ENCODE data around the gene TMEM163.

The TMEM163 gene

GRCh38 chr2:134540990-134541389 is 177.8 kb downstream of the TMEM163 start:
- H3K36me3 ChIP-seq (replicated peaks), result no peaks in the 10 kb centered on the region
- no peaks in the 10 kb centered on the region for H3K27me3 ChIP-seq (ENCODE audit: low read depth)
- H3K4me3 ChIP-seq, result no peak overlapping the region
- no peaks in the 10 kb centered on the region for H3K9me3 ChIP-seq
- in situ Hi-C loops (cut with MboI; ENCODE audit: low sequenced_read_pairs), result no loop called here
- DNase-seq (ENCODE audit: low spot score in 2 of 2), result peak in 1 of 2 experiments; percentile 46
- H3K4me1 ChIP-seq, result no peaks in the 10 kb centered on the region; the same call in 1 of the 2 replicates

GRCh38 chr2:134539981-134540380 is 178.8 kb downstream of the TMEM163 start:
- no peaks in the 10 kb centered on the region for H3K36me3 ChIP-seq (replicated peaks)
- no peak for DNase-seq (ENCODE audit: low spot score in 2 of 2)
- no peaks in the 10 kb centered on the region for H3K27me3 ChIP-seq (ENCODE audit: low read depth)
- H3K4me3 ChIP-seq, result no peak overlapping the region
- H3K9me3 ChIP-seq, result no peaks in the 10 kb centered on the region
- in situ Hi-C loops (cut with MboI; ENCODE audit: low sequenced_read_pairs), result no loop called here
- no peaks in the 10 kb centered on the region; the same call in 1 of the 2 replicates for H3K4me1 ChIP-seq

- no peaks in the 10 kb centered on the region for H3K36me3 ChIP-seq (replicated peaks)
- H3K4me3 ChIP-seq, result no peak overlapping the region
- H3K9me3 ChIP-seq, result no peaks in the 10 kb centered on the region
- in situ Hi-C loops (cut with MboI; ENCODE audit: low sequenced_read_pairs), result no loop called here
- H3K27me3 ChIP-seq (ENCODE audit: low read depth), result no peaks in the 10 kb centered on the region
- DNase-seq (ENCODE audit: low spot score in 2 of 2), result no peak
- H3K4me1 ChIP-seq, result no peaks in the 10 kb centered on the region; the same call in 1 of the 2 replicates
These were observed 181.1 kb downstream of the TMEM163 start for GRCh38 chr2:134537702-134538101.

- Histone ChIP-seq H3K9me3 (no peaks in the 10 kb centered on the region), H3K27me3 (ENCODE audit: low read depth) (no peaks in the 10 kb centered on the region), H3K4me1 (no peaks in the 10 kb centered on the region; the same call in 1 of the 2 replicates), H3K4me3 (no peak overlapping the region), H3K36me3 (replicated peaks) (no peaks in the 10 kb centered on the region)
- in situ Hi-C loops (cut with MboI; ENCODE audit: low sequenced_read_pairs), result no loop called here
- DNase-seq (ENCODE audit: low spot score in 2 of 2), result no peak
These were observed 181.7 kb downstream of the TMEM163 start for GRCh38 chr2:134537121-134537520.

GRCh38 chr2:134536296-134536695 is 182.5 kb downstream of the TMEM163 start:
- DNase-seq (ENCODE audit: low spot score in 2 of 2), result no peak
- no peaks in the 10 kb centered on the region for H3K27me3 ChIP-seq (ENCODE audit: low read depth)
- H3K4me1 ChIP-seq, result no peaks in the 10 kb centered on the region; the same call in 1 of the 2 replicates
- H3K9me3 ChIP-seq, result no peaks in the 10 kb centered on the region
- in situ Hi-C loops (cut with MboI; ENCODE audit: low sequenced_read_pairs), result no loop called here
- no peak overlapping the region for H3K4me3 ChIP-seq
- no peaks in the 10 kb centered on the region for H3K36me3 ChIP-seq (replicated peaks)

GRCh38 chr2:134532537-134532936 is 186.3 kb downstream of the TMEM163 start:
- Histone ChIP-seq H3K4me1 (no peaks in the 10 kb centered on the region), H3K4me3 (no peak overlapping the region), H3K9me3 (no peaks in the 10 kb centered on the region), H3K27me3 (ENCODE audit: low read depth) (no peaks in the 10 kb centered on the region), H3K36me3 (replicated peaks) (no peaks in the 10 kb centered on the region)
- in situ Hi-C loops (cut with MboI; ENCODE audit: low sequenced_read_pairs), result no loop called here
- DNase-seq (ENCODE audit: low spot score in 2 of 2), result no peak

GRCh38 chr2:134527381-134527780 is 191.4 kb downstream of the TMEM163 start:
- Histone ChIP-seq H3K4me1 (no peaks in the 10 kb centered on the region), H3K27me3 (ENCODE audit: low read depth) (no peaks in the 10 kb centered on the region), H3K9me3 (no peaks in the 10 kb centered on the region), H3K4me3 (no peak overlapping the region), H3K36me3 (replicated peaks) (no peaks in the 10 kb centered on the region)
- in situ Hi-C loops (cut with MboI; ENCODE audit: low sequenced_read_pairs), result no loop called here
- no peak for DNase-seq (ENCODE audit: low spot score in 2 of 2)

- H3K27me3 ChIP-seq (ENCODE audit: low read depth), result no peaks in the 10 kb centered on the region
- in situ Hi-C loops (cut with MboI; ENCODE audit: low sequenced_read_pairs), result no loop called here
- H3K4me1 ChIP-seq, result no peaks in the 10 kb centered on the region
- no peak for DNase-seq (ENCODE audit: low spot score in 2 of 2)
- H3K4me3 ChIP-seq, result no peak overlapping the region
- H3K9me3 ChIP-seq, result no peaks in the 10 kb centered on the region
- H3K36me3 ChIP-seq (replicated peaks), result no peaks in the 10 kb centered on the region
These were observed 196.0 kb downstream of the TMEM163 start for GRCh38 chr2:134522496-134523455.

- Histone ChIP-seq H3K4me3 (no peak overlapping the region), H3K9me3 (no peaks in the 10 kb centered on the region), H3K36me3 (replicated peaks) (no peaks in the 10 kb centered on the region), H3K4me1 (no peaks in the 10 kb centered on the region), H3K27me3 (ENCODE audit: low read depth) (no peaks in the 10 kb centered on the region)
- in situ Hi-C loops (cut with MboI; ENCODE audit: low sequenced_read_pairs), result no loop called here
- no peak for DNase-seq (ENCODE audit: low spot score in 2 of 2)
These were observed 200.7 kb downstream of the TMEM163 start for GRCh38 chr2:134518101-134518500.

- H3K27me3 ChIP-seq (ENCODE audit: low read depth), result no peaks in the 10 kb centered on the region
- no peaks in the 10 kb centered on the region for H3K36me3 ChIP-seq (replicated peaks)
- no peaks in the 10 kb centered on the region for H3K9me3 ChIP-seq
- in situ Hi-C loops (cut with MboI; ENCODE audit: low sequenced_read_pairs), result no loop called here
- H3K4me3 ChIP-seq, result no peak overlapping the region
- DNase-seq (ENCODE audit: low spot score in 2 of 2), result no peak
- H3K4me1 ChIP-seq, result no peaks in the 10 kb centered on the region
These were observed 203.7 kb downstream of the TMEM163 start for GRCh38 chr2:134515137-134515536.

GRCh38 chr2:134513465-134513804 is 205.4 kb downstream of the TMEM163 start:
- H3K9me3 ChIP-seq, result no peaks in the 10 kb centered on the region
- DNase-seq (ENCODE audit: low spot score in 2 of 2), result no peak
- no peaks in the 10 kb centered on the region for H3K36me3 ChIP-seq (replicated peaks)
- no peaks in the 10 kb centered on the region for H3K27me3 ChIP-seq (ENCODE audit: low read depth)
- H3K4me3 ChIP-seq, result no peak overlapping the region
- H3K4me1 ChIP-seq, result no peaks in the 10 kb centered on the region
- in situ Hi-C loops (cut with MboI; ENCODE audit: low sequenced_read_pairs), result no loop called here

- no peak for DNase-seq (ENCODE audit: low spot score in 2 of 2)
- Histone ChIP-seq H3K9me3 (no peaks in the 10 kb centered on the region), H3K27me3 (ENCODE audit: low read depth) (no peaks in the 10 kb centered on the region), H3K4me3 (no peak overlapping the region), H3K4me1 (no peaks in the 10 kb centered on the region), H3K36me3 (replicated peaks) (no peaks in the 10 kb centered on the region)
- in situ Hi-C loops (cut with MboI; ENCODE audit: low sequenced_read_pairs), result no loop called here
These were observed 205.9 kb downstream of the TMEM163 start for GRCh38 chr2:134512734-134513464.

GRCh38 chr2:134508391-134508790 is 210.4 kb downstream of the TMEM163 start:
- Histone ChIP-seq H3K9me3 (no peaks in the 10 kb centered on the region), H3K27me3 (ENCODE audit: low read depth) (no peaks in the 10 kb centered on the region), H3K36me3 (replicated peaks) (no peaks in the 10 kb centered on the region), H3K4me1 (no peaks in the 10 kb centered on the region), H3K4me3 (no peak overlapping the region)
- in situ Hi-C loops (cut with MboI; ENCODE audit: low sequenced_read_pairs), result no loop called here
- DNase-seq (ENCODE audit: low spot score in 2 of 2), result no peak

- Histone ChIP-seq H3K36me3 (replicated peaks) (no peaks in the 10 kb centered on the region), H3K27me3 (ENCODE audit: low read depth) (no peaks in the 10 kb centered on the region), H3K4me3 (no peak overlapping the region), H3K4me1 (no peaks in the 10 kb centered on the region), H3K9me3 (no peaks in the 10 kb centered on the region)
- DNase-seq (ENCODE audit: low spot score in 2 of 2), result no peak
- in situ Hi-C loops (cut with MboI; ENCODE audit: low sequenced_read_pairs), result no loop called here
These were observed 211.1 kb downstream of the TMEM163 start for GRCh38 chr2:134507697-134508096.
